IMR-90 (cell line): ENCODE data around the gene CALD1. TPM values are rescaled to one million over a fixed set of nuclear protein-coding genes. Genes with fewer than 3 reads are reported as not detected.
A peak's percentile ranks its signal among the peaks of the same experiment; 100 is the strongest.

Experiments used
- ATAC-seq: fragments of 200-7000 bp; cut with Tn5 transposase; 2 replicates; pipeline ENCODE4 v1.9.1; 2020; ENCODE audit warnings: low read depth, mild to moderate bottlenecking, moderate library complexity
- BruUV-seq: library from RNA; stranded (reverse); fragments of 400-500 nt; replicated peaks from 2 replicates; lab custom pipeline; 2021; lab: Mats Ljungman, UMichigan
- CTCF ChIA-PET: fragments of 300-600 bp; formaldehyde crosslinking; extraction: SDS; loops from one replicate; lab custom pipeline; 2021; ENCODE audit warnings: antibody characterized with exemption; lab: Yijun Ruan, JAX
- POLR2A ChIA-PET: fragments of 300-600 bp; sonication (Branson Sonifier 250); formaldehyde crosslinking; loops from one replicate; lab custom pipeline; 2022; ENCODE audit warnings: antibody characterized with exemption; ENCODE audit not compliant: unreplicated experiment; lab: Charles Lee
- DNase-seq: peaks from one replicate; pipeline ENCODE4 v3.0.0; 2013
- H2AFZ ChIP-seq: replicated peaks from 2 replicates; pipeline ENCODE3; 2013; ENCODE audit warnings: low read length, mild to moderate bottlenecking; ENCODE audit not compliant: poor library complexity
- H2AK5ac ChIP-seq: 2 replicates; pipeline ENCODE4 v1.6.1; 2013; ENCODE audit warnings: low read depth, low read length, inconsistent platforms
- H2AK9ac ChIP-seq: replicated peaks from 2 replicates; pipeline ENCODE3; 2013; ENCODE audit warnings: mild to moderate bottlenecking, low read depth, low read length, moderate library complexity; ENCODE audit not compliant: poor library complexity
- H2BK120ac ChIP-seq: 2 replicates; pipeline ENCODE4 v1.6.1; 2013; ENCODE audit warnings: low read depth, low read length, inconsistent platforms
- H2BK15ac ChIP-seq: 3 replicates; pipeline ENCODE4 v1.6.1; 2013; ENCODE audit warnings: low read depth, low read length, inconsistent platforms
- H2BK20ac ChIP-seq: 2 replicates; pipeline ENCODE4 v1.6.1; 2013; ENCODE audit warnings: low read depth, mild to moderate bottlenecking, inconsistent platforms, low read length, moderate library complexity
- H2BK5ac ChIP-seq: 2 replicates; pipeline ENCODE4 v1.6.1; 2013; ENCODE audit warnings: mild to moderate bottlenecking, low read depth, low read length, inconsistent platforms; ENCODE audit not compliant: poor library complexity, severe bottlenecking
- H3K14ac ChIP-seq: replicated peaks from 2 replicates; pipeline ENCODE4 v1.6.1; 2013; ENCODE audit warnings: low read depth, low read length, inconsistent platforms
- H3K18ac ChIP-seq: 2 replicates; pipeline ENCODE4 v1.6.1; 2013; ENCODE audit warnings: low read depth, low read length, control low read depth
- H3K23ac ChIP-seq: 2 replicates; pipeline ENCODE4 v1.6.1; 2013; ENCODE audit warnings: low read depth, low read length, inconsistent platforms
- H3K27ac ChIP-seq: 2 replicates; pipeline ENCODE4 v1.5.1; 2013; ENCODE audit warnings: mild to moderate bottlenecking, control low read depth, low read length; ENCODE audit not compliant: insufficient read depth
- H3K27me3 ChIP-seq: 2 replicates; pipeline ENCODE4 v1.6.1; 2013; ENCODE audit warnings: low read length; ENCODE audit not compliant: control insufficient read depth, insufficient read depth
- H3K36me3 ChIP-seq: 2 replicates; pipeline ENCODE4 v1.6.1; 2013; ENCODE audit warnings: low read length, mixed read lengths; ENCODE audit not compliant: control insufficient read depth, insufficient read depth
- H3K4ac ChIP-seq: 2 replicates; pipeline ENCODE4 v1.6.1; 2013; ENCODE audit warnings: low read depth, low read length, inconsistent platforms
- H3K4me1 ChIP-seq: 2 replicates; pipeline ENCODE4 v1.6.1; 2013; ENCODE audit warnings: low read length, mixed read lengths; ENCODE audit not compliant: control insufficient read depth, insufficient read depth
- H3K4me2 ChIP-seq: 2 replicates; pipeline ENCODE4 v1.6.1; 2013; ENCODE audit warnings: low read depth, mild to moderate bottlenecking, control low read depth, low read length, moderate library complexity
- H3K4me3 ChIP-seq: 2 replicates; pipeline ENCODE4 v1.5.1; 2013; ENCODE audit warnings: low read depth, mild to moderate bottlenecking, control low read depth, low read length, moderate library complexity; ENCODE audit not compliant: insufficient read depth
- H3K56ac ChIP-seq: 2 replicates; pipeline ENCODE4 v1.6.1; 2013; ENCODE audit warnings: low read length, inconsistent platforms; ENCODE audit not compliant: insufficient read depth; ENCODE audit errors: extremely low read depth
- H3K79me1 ChIP-seq, 2 experiments: 2 replicates each; pipeline ENCODE4 v1.6.1; 2013; ENCODE audit warnings: low read length in 2 of 2, inconsistent platforms in 1 of 2, low read depth in 1 of 2
- H3K9ac ChIP-seq: 2 replicates; pipeline ENCODE4 v1.6.1; 2013; ENCODE audit warnings: low read depth, low read length, control low read depth
- H3K9me1 ChIP-seq: 2 replicates; pipeline ENCODE4 v1.6.1; 2013; ENCODE audit warnings: low read length, inconsistent platforms; ENCODE audit not compliant: insufficient read depth
- H3K9me3 ChIP-seq: 2 replicates; pipeline ENCODE4 v1.6.1; 2013; ENCODE audit warnings: low read length; ENCODE audit not compliant: control insufficient read depth, insufficient read depth
- H4K20me1 ChIP-seq: 2 replicates; pipeline ENCODE4 v1.6.1; 2013; ENCODE audit warnings: low read length, inconsistent platforms; ENCODE audit not compliant: insufficient read depth
- H4K5ac ChIP-seq: 2 replicates; pipeline ENCODE4 v1.6.1; 2013; ENCODE audit warnings: mild to moderate bottlenecking, low read depth, low read length, control low read depth
- H4K8ac ChIP-seq, 2 experiments: 2 replicates each; pipeline ENCODE4 v1.6.1; 2013; ENCODE audit warnings: low read depth in 2 of 2, low read length in 2 of 2, control low read depth in 1 of 2, inconsistent platforms in 1 of 2
- H4K91ac ChIP-seq: 2 replicates; pipeline ENCODE4 v1.6.1; 2013; ENCODE audit warnings: low read depth, low read length, inconsistent platforms; ENCODE audit not compliant: insufficient read depth
- MAZ ChIP-seq: IDR thresholded peaks from 2 replicates; pipeline ENCODE4 v1.6.1; 2012; ENCODE audit warnings: low read depth, mild to moderate bottlenecking, low read length, improper control_type of control experiment, moderate library complexity, borderline replicate concordance
- MXI1 ChIP-seq: IDR thresholded peaks from 2 replicates; pipeline ENCODE4 v1.6.1; 2012; ENCODE audit warnings: low read depth, mild to moderate bottlenecking, low read length, moderate library complexity, borderline replicate concordance
- NFE2L2 ChIP-seq: fragments of 150-350 bp; IDR thresholded peaks from 2 replicates; pipeline ENCODE4 v1.6.1; 2016; ENCODE audit warnings: low read depth, mild to moderate bottlenecking, low read length
- RFX5 ChIP-seq: IDR thresholded peaks from 2 replicates; pipeline ENCODE4 v1.8.0; 2012; ENCODE audit warnings: low read depth, mild to moderate bottlenecking, low read length, moderate library complexity
- WGBS, 2 experiments: methylation state at CpG; one replicate each; pipeline versions ENCODE4 v1.1.5 to v1.1.7; 2013; ENCODE audit warnings: missing lambda C conversion rate in 2 of 2; ENCODE audit not compliant: insufficient read length in 1 of 2; ENCODE audit errors: extremely low coverage in 2 of 2; 5-methylcytosine and 5-hydroxymethylcytosine counted together
- dilution Hi-C: fragments of 300-500 bp; cut with HindIII; formaldehyde crosslinking; loops from one replicate; pipeline ENCODE4 v1.14.3; 2018; ENCODE audit warnings: low sequenced_read_pairs; ENCODE audit not compliant: unreplicated experiment
- in situ Hi-C: fragments of 300-500 bp; cut with MboI; formaldehyde crosslinking; loops from 3 replicates; pipeline ENCODE4 v1.14.3; 2019; ENCODE audit warnings: low sequenced_read_pairs, inconsistent platforms, mixed read lengths
- intact Hi-C: fragments of 100-400 bp; cut with micrococcal nuclease; formaldehyde crosslinking; loops from 2 replicates; pipeline ENCODE4 v1.10.0; 2022
- polyA plus RNA-seq, 3 experiments: library from polyadenylated mRNA; depleted of rRNA; stranded (reverse); fragments of >200 nt; gene quantifications; 2 replicates each; pipeline ENCODE4 v1.2.3, GENCODE V29; 2012; ENCODE audit warnings: low replicate concordance in 1 of 3
- total RNA-seq: library from RNA; depleted of rRNA; stranded (reverse); fragments of >200 nt; gene quantifications from 2 replicates; pipeline ENCODE4 v1.2.3, GENCODE V29; 2012
- TF ChIP-seq, protein P1 (sequence below): conservative IDR thresholded peaks from 2 replicates; pipeline ENCODE4 v1.5.1; 2012; ENCODE audit warnings: mild to moderate bottlenecking, low read depth, low read length, improper control_type of control experiment

The CALD1 gene
- total and polyA plus RNA-seq, 2 of the 4 experiments (the other 2 are of a cell fraction): 375 to 487 TPM

DNA sequence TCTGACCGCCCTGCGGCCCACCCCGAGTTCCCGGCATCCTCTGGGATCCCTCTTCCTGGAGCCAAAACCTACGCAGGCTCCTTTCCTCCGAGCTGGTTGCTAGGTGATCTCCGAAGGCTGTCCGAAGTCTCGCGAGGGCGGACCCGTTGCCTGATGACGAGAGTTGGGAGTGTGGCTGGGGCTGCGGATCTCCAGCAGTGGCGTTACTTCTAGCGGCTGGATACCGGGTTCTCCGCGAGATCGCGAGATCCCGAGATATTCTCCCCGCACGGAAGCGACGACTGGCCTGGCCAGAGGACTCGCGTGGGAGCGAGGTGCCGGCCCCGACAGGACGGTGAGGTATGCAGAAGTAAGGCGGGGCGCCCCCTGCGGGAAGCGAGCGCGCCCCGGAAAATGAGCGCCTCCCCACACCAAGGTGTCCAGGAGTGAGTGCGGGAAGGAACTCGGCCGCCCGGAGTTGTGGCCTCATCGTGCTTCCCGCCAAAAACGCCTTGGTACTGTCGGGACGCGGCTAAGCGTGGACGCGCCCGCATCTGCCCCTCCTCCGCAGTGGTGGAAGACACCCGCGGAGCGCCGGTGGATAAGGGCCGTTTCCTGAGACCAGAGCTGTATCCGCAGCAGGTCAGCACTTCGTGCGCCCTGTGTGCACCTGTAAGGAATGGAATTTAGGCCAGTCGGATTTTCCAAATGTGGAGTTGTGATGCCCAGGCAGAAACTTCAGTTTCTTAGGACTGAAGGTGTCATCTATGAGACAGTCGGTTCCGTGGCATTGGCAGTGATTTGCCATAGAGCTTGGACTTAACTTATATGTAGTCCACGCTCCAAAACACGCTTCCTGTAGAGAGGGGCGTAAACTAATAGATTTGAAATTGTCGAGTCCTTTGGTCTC lies 207.2 kb downstream of the CALD1 start, which contains the start of gene AGBL3:
Gene AGBL3 (plus strand): TSS at position 146 of the 889 bp plus-strand sequence. CDS start 1,426 bp downstream, outside the sequence.
- 0 out of 2 replicates have a peak, but pooled peaks cover 2% of the 10 kb centered on the region for H3K9me1 ChIP-seq
- no peak within 1 kb of the TSS for H2BK20ac ChIP-seq
- peak within 1 kb of the TSS; percentile 72 for H3K4me3 ChIP-seq
- dilution Hi-C loops (no loop called here), in situ Hi-C loops (loop anchor here (10.0 kb wide), 1 partner anchor 178 kb away; no protein-coding TSS in a partner anchor), intact Hi-C loops (loop anchor here (2.0 to 5.0 kb wide), 2 partner anchors 184 to 226 kb away; partner anchors contain the start of genes CYREN and WDR91)
- peak within 1 kb of the TSS; percentile 98 for H3K4me2 ChIP-seq
- H3K36me3 ChIP-seq: no peaks in the 10 kb centered on the region
- H2BK15ac ChIP-seq: peak within 1 kb of the TSS; percentile 79; the same call in 2 of the 3 replicates
- peak within 1 kb of the TSS; percentile 72 for H3K9ac ChIP-seq
- H3K9me3 ChIP-seq: no peaks in the 10 kb centered on the region
- H3K27ac ChIP-seq: peak within 1 kb of the TSS; percentile 83
- H4K5ac ChIP-seq: peak within 1 kb of the TSS; percentile 96
- 2% methylated on average over 22 of the region's 70 CpGs; no CpG with 5 or more reads in 1 of the 2 experiments for WGBS, 2 experiments
- CTCF ChIA-PET: interaction anchor here (0.8 to 3.6 kb wide), 6 partner anchors 9 to 294 kb away, joined by 3 to 17 read pairs (median 4); partner anchors contain the start of gene CYREN
- peak within 1 kb of the TSS; percentile 67 for H4K91ac ChIP-seq
- BruUV-seq: no TSS peak
- no peak within 1 kb of the TSS for H2AK5ac ChIP-seq
- H2AFZ ChIP-seq: peak within 1 kb of the TSS; percentile 98
- peak within 1 kb of the TSS; percentile 77 for H3K23ac ChIP-seq
- H2AK9ac ChIP-seq: peak within 1 kb of the TSS; percentile 88
- TF ChIP-seq NFE2L2 (no peak), MAZ (peak; percentile 38; the same call in 1 of the 2 replicates), RFX5 (0 out of 2 replicates have a peak, but pooled peaks have one; percentile 11), MXI1 (no peak)
- TF ChIP-seq, protein P1, sequence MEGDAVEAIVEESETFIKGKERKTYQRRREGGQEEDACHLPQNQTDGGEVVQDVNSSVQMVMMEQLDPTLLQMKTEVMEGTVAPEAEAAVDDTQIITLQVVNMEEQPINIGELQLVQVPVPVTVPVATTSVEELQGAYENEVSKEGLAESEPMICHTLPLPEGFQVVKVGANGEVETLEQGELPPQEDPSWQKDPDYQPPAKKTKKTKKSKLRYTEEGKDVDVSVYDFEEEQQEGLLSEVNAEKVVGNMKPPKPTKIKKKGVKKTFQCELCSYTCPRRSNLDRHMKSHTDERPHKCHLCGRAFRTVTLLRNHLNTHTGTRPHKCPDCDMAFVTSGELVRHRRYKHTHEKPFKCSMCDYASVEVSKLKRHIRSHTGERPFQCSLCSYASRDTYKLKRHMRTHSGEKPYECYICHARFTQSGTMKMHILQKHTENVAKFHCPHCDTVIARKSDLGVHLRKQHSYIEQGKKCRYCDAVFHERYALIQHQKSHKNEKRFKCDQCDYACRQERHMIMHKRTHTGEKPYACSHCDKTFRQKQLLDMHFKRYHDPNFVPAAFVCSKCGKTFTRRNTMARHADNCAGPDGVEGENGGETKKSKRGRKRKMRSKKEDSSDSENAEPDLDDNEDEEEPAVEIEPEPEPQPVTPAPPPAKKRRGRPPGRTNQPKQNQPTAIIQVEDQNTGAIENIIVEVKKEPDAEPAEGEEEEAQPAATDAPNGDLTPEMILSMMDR: peak; percentile 51
- H3K14ac ChIP-seq: peak within 1 kb of the TSS; percentile 86
- H2BK120ac ChIP-seq: peak within 1 kb of the TSS; percentile 59
- H4K8ac ChIP-seq: peak within 1 kb of the TSS; percentile 99
- peak within 1 kb of the TSS; percentile 72 for H3K56ac ChIP-seq
- ATAC-seq (peak; percentile 98), DNase-seq (peak; percentile 94)
- peak within 1 kb of the TSS; percentile 62 for H2BK5ac ChIP-seq
- peak within 1 kb of the TSS; percentile 68 for H3K18ac ChIP-seq
- H3K27me3 ChIP-seq: no peaks in the 10 kb centered on the region
- H4K20me1 ChIP-seq: no peaks in the 10 kb centered on the region
- H3K79me1 ChIP-seq: peaks cover 4 to 10% of the 10 kb centered on the region in 2 experiments
- peaks cover 3% of the 10 kb centered on the region for H3K4me1 ChIP-seq
- peak within 1 kb of the TSS; percentile 86 for H3K4ac ChIP-seq
- POLR2A ChIA-PET: interaction anchor here (0.8 to 0.9 kb wide), 2 partner anchors 15 to 161 kb away, joined by 3 read pairs; partner anchors contain the start of gene TMEM140
